Measurements from ENCODE around the gene SNRNP25.

SNRNP25 gene

DNA sequence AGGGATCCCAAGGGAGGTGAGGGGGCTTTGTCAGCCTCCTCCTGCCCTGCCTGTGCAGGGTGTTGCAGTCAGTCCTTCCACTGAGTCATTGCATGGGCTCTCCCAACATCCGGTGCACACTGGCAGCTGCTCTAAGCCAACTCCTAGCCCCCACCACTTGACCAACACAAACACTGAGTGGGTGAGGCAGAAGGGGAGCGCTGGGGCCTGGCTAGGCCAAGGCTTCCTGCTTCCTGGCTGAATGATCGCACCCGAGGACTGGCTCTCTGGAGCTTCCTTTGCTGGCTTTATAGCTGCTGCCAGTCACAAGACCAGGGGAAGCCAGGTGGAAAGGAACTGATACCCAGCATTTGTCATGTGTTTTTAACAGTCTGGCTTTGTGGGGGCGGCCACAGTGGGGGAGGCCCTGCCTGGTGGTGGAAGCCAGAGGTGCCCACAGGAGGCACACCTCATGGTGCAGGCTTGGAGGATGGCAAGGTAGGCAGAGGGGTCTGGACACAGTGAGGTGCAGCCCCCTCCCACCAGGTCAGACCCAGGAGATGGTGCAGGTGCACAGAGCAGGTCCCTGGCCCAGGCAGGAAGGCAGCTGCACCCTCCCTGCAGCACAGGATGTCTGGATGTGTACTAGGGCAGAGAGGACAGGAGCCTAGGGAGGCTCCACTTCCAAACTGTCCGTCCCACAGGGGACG, 31.2 kb downstream of the SNRNP25 start:
- no peaks in the 10 kb centered on the region for H3K27me3 ChIP-seq
- DNase-seq: peak; percentile 86 to 96
- peaks cover 10 to 59% (median 46%) of the 10 kb centered on the region in 4 donors for H3K4me1 ChIP-seq
- H3K4me3 ChIP-seq: no peak overlapping the region
- TF ChIP-seq, protein P1, sequence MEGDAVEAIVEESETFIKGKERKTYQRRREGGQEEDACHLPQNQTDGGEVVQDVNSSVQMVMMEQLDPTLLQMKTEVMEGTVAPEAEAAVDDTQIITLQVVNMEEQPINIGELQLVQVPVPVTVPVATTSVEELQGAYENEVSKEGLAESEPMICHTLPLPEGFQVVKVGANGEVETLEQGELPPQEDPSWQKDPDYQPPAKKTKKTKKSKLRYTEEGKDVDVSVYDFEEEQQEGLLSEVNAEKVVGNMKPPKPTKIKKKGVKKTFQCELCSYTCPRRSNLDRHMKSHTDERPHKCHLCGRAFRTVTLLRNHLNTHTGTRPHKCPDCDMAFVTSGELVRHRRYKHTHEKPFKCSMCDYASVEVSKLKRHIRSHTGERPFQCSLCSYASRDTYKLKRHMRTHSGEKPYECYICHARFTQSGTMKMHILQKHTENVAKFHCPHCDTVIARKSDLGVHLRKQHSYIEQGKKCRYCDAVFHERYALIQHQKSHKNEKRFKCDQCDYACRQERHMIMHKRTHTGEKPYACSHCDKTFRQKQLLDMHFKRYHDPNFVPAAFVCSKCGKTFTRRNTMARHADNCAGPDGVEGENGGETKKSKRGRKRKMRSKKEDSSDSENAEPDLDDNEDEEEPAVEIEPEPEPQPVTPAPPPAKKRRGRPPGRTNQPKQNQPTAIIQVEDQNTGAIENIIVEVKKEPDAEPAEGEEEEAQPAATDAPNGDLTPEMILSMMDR (IDR thresholded peaks at IDR 0.05): no peak
- no peaks in the 10 kb centered on the region for H3K9me3 ChIP-seq
- H3K27ac ChIP-seq: peak overlapping the region; percentile 70 to 100
- peaks cover 49 to 89% (median 64%) of the 10 kb centered on the region in 3 donors for H3K36me3 ChIP-seq
- intact Hi-C loops (cut with DNase I; ENCODE audit: low total_unique reads): no loop called here

DNA sequence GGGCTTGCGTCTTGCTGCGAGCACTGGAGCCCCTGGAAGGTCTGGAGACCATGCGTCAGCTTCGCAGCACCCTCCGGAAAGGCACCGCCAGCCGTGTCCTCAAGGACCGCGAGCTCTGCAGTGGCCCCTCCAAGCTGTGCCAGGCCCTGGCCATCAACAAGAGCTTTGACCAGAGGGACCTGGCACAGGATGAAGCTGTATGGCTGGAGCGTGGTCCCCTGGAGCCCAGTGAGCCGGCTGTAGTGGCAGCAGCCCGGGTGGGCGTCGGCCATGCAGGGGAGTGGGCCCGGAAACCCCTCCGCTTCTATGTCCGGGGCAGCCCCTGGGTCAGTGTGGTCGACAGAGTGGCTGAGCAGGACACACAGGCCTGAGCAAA, 31.8 kb downstream of the SNRNP25 start:
- peaks cover 46 to 89% (median 64%) of the 10 kb centered on the region in 3 donors for H3K36me3 ChIP-seq
- H3K27ac ChIP-seq: peak overlapping the region; percentile 70 to 100
- no peaks in the 10 kb centered on the region for H3K9me3 ChIP-seq
- H3K27me3 ChIP-seq: no peaks in the 10 kb centered on the region
- intact Hi-C loops (cut with DNase I; ENCODE audit: low total_unique reads): no loop called here
- TF ChIP-seq, protein P1 (IDR thresholded peaks at IDR 0.05): no peak
- H3K4me3 ChIP-seq: no peak overlapping the region
- no peak for DNase-seq
- peaks cover 10 to 54% (median 42%) of the 10 kb centered on the region in 4 donors for H3K4me1 ChIP-seq

DNA sequence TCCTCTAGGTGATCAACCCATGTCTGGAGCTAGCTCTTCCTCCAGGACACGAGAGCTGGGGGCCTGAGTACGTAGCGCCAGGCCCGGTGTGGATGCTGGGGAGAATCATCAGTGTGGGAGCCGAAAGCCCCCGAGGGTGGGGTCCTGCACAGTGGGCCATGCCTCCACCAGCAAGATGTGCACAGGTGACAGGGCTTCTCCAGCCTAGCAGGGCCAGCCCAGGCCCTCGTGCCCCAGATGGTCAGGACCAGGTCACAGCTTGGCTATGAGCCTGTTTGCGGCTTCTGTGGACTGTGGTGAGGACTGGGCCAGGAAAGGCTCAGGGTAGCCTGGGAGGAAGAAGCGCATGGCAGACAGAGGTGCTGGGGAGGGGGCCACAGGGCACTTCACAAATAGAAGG, 32.2 kb downstream of the SNRNP25 start:
- Histone ChIP-seq H3K27me3 (no peaks in the 10 kb centered on the region), H3K4me3 (no peak overlapping the region), H3K36me3 (peaks cover 46 to 89% (median 64%) of the 10 kb centered on the region in 3 donors), H3K9me3 (no peaks in the 10 kb centered on the region), H3K27ac (peak overlapping the region; percentile 70 to 100), H3K4me1 (peaks cover 10 to 51% (median 41%) of the 10 kb centered on the region in 4 donors)
- intact Hi-C loops (cut with DNase I; ENCODE audit: low total_unique reads): no loop called here
- DNase-seq: no peak
- TF ChIP-seq, protein P1 (IDR thresholded peaks at IDR 0.05): no peak

DNA sequence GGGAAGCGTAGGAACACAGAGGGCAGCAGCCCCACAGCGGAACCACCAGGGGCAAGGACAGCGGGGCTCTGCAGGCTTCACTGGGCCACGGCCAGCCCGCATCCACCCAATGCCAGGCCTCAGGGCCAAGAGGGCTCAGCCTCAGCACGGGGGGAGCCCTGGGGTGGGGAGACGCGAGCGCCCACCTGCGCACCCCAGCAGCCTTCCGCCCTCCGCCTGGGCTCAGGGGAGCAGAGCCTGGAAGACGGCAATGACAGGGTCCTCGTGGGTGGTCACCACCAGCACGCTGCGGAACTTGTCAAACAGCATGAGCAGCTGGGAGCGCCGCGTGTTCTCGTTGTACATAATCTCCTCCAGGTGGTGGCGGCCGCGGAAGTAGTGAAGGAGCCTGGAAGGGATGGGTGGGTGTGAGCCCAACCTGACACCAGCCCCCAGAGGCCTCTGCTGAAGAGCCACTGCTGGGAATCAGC, 32.9 kb downstream of the SNRNP25 start:
- peaks cover 46 to 83% (median 64%) of the 10 kb centered on the region in 3 donors for H3K36me3 ChIP-seq
- TF ChIP-seq, protein P1 (IDR thresholded peaks at IDR 0.05): no peak
- H3K9me3 ChIP-seq: no peaks in the 10 kb centered on the region
- DNase-seq: no peak
- intact Hi-C loops (cut with DNase I; ENCODE audit: low total_unique reads): no loop called here
- H3K27ac ChIP-seq: peak overlapping the region; percentile 70 to 100
- H3K27me3 ChIP-seq: no peaks in the 10 kb centered on the region
- H3K4me3 ChIP-seq: no peak overlapping the region
- H3K4me1 ChIP-seq: peaks cover 10 to 56% (median 42%) of the 10 kb centered on the region in 4 donors

DNA sequence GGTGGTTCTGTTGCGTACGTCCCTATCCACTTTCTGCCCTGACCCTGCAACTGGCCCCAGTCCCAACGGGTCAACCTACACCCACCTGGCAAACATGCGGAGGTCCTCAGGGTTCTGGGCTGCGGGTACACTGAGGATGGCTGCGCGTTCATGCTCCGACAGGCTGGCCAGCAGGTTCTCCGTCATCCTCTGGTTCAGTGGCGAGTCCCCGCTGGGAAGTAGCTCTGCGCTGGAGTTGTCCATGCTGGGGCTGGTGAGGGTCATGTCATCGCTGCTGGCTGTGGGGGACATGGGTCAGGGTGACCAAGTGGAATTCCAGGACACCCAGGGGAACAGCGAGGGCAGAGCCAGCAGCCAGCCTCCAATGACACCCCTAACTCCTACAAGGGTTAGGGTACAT, 35.0 kb downstream of the SNRNP25 start:
- H3K36me3 ChIP-seq: peaks cover 46 to 86% (median 58%) of the 10 kb centered on the region in 3 donors
- TF ChIP-seq, protein P1 (IDR thresholded peaks at IDR 0.05): no peak
- peak overlapping the region in 1 of 2 donors; percentile 77 for H3K27ac ChIP-seq
- no peaks in the 10 kb centered on the region for H3K9me3 ChIP-seq
- DNase-seq: no peak
- no peaks in the 10 kb centered on the region for H3K27me3 ChIP-seq
- intact Hi-C loops (cut with DNase I; ENCODE audit: low total_unique reads): no loop called here
- H3K4me3 ChIP-seq: no peak overlapping the region
- peaks cover 10 to 49% (median 37%) of the 10 kb centered on the region in 4 donors for H3K4me1 ChIP-seq

Data from tibial artery (tissue), 4 donors.